PC-3 (cell line): Measurements from ENCODE around the gene GSN. TPM values are rescaled to one million over a fixed set of nuclear protein-coding genes. Genes with fewer than 3 reads are reported as not detected.

Experiments used
- ATAC-seq: fragments of 200-7000 bp; cut with Tn5 transposase; 2 replicates; pipeline ENCODE4 v1.9.1; 2020; ENCODE audit warnings: mild to moderate bottlenecking, moderate library complexity
- Bru-seq: library from RNA; stranded (reverse); fragments of 400-500 nt; gene quantifications from one replicate; lab custom pipeline; 2021; lab: Mats Ljungman, UMichigan
- BruChase-seq, 2 experiments: library from RNA; stranded (reverse); fragments of 400-500 nt; gene quantifications; one replicate each; lab custom pipeline; 2021; lab: Mats Ljungman, UMichigan
- BruUV-seq: library from RNA; stranded (reverse); fragments of 400-500 nt; replicated peaks from 2 replicates; lab custom pipeline; 2021; lab: Mats Ljungman, UMichigan
- CTCF ChIA-PET: fragments of 300-600 bp; sonication (Branson Sonifier 250); formaldehyde crosslinking; loops from one replicate; lab custom pipeline; 2022; ENCODE audit warnings: antibody characterized with exemption; lab: Charles Lee
- POLR2A ChIA-PET: fragments of 300-600 bp; sonication (Branson Sonifier 250); formaldehyde crosslinking; loops from one replicate; lab custom pipeline; 2022; ENCODE audit warnings: antibody characterized with exemption; ENCODE audit not compliant: unreplicated experiment; lab: Charles Lee
- DNase-seq: peaks from one replicate; pipeline ENCODE4 v3.0.0-alpha.2; 2015
- H2AFZ ChIP-seq: fragments of 300-600 bp; sonication (generic); 2 replicates; pipeline ENCODE4 v1.6.0; 2016; ENCODE audit warnings: antibody characterized with exemption, low read length
- H3F3A ChIP-seq: fragments of 300-600 bp; sonication (generic); one replicate; pipeline ENCODE4 v1.6.0; 2017; ENCODE audit warnings: antibody characterized with exemption, low read length, control low read depth, mild to moderate bottlenecking; ENCODE audit not compliant: unreplicated experiment
- H3K27ac ChIP-seq: fragments of 300-600 bp; sonication (generic); 2 replicates; pipeline ENCODE4 v1.5.1; 2016; ENCODE audit warnings: mild to moderate bottlenecking, low read length
- H3K27me3 ChIP-seq: fragments of 300-600 bp; sonication (generic); 2 replicates; pipeline ENCODE4 v1.6.1; 2016; ENCODE audit warnings: low read length, mixed read lengths
- H3K36me3 ChIP-seq: fragments of 300-600 bp; sonication (generic); 2 replicates; pipeline ENCODE4 v1.6.1; 2016; ENCODE audit warnings: low read depth, mixed run types, low read length, mixed read lengths
- H3K4me1 ChIP-seq: fragments of 300-600 bp; sonication (generic); 2 replicates; pipeline ENCODE4 v1.5.1; 2016; ENCODE audit warnings: low read length; ENCODE audit not compliant: insufficient read depth
- H3K4me2 ChIP-seq: fragments of 300-600 bp; sonication (generic); 2 replicates; pipeline ENCODE4 v1.6.0; 2016; ENCODE audit warnings: low read length
- H3K4me3 ChIP-seq: fragments of 300-600 bp; sonication (generic); 2 replicates; pipeline ENCODE4 v1.5.1; 2016; ENCODE audit warnings: mild to moderate bottlenecking, low read length, mixed read lengths
- H3K79me2 ChIP-seq: fragments of 300-600 bp; sonication (generic); 2 replicates; pipeline ENCODE4 v1.6.1; 2017; ENCODE audit warnings: low read length, mixed read lengths
- H3K9ac ChIP-seq: fragments of 300-600 bp; sonication (generic); 2 replicates; pipeline ENCODE4 v1.6.0; 2016; ENCODE audit warnings: mild to moderate bottlenecking, low read length
- H3K9me2 ChIP-seq: fragments of 300-600 bp; sonication (generic); replicated peaks from 2 replicates; pipeline ENCODE4 v1.6.1; 2016; ENCODE audit warnings: mixed run types, low read length, mixed read lengths
- H3K9me3 ChIP-seq: fragments of 300-600 bp; sonication (generic); 2 replicates; pipeline ENCODE4 v1.6.1; 2016; ENCODE audit warnings: low read length, mixed read lengths
- H4K20me1 ChIP-seq: fragments of 300-600 bp; sonication (generic); 2 replicates; pipeline ENCODE4 v1.6.1; 2016; ENCODE audit warnings: low read length, mixed read lengths
- CTCF ChIP-seq: fragments of 300-600 bp; sonication (generic); conservative IDR thresholded peaks from 2 replicates; pipeline ENCODE4 v1.5.1; 2017; ENCODE audit warnings: antibody characterized with exemption, low read depth, mild to moderate bottlenecking, low read length
- EZH2 ChIP-seq: fragments of 300-600 bp; sonication (generic); IDR thresholded peaks from one replicate; pipeline ENCODE4 v1.6.1; 2017; ENCODE audit warnings: antibody characterized with exemption, mild to moderate bottlenecking, low read length; ENCODE audit not compliant: unreplicated experiment
- EZH2phosphoT487 ChIP-seq: fragments of 300-600 bp; sonication (generic); IDR thresholded peaks from 2 replicates; pipeline ENCODE4 v1.6.1; 2018; ENCODE audit warnings: mild to moderate bottlenecking, antibody characterized with exemption, low read length, borderline replicate concordance
- intact Hi-C: fragments of 100-400 bp; cut with micrococcal nuclease; formaldehyde crosslinking; loops from 2 replicates; pipeline ENCODE4 v1.9.0; 2023
- long read RNA-seq: library from polyadenylated mRNA; unstranded; transcript quantifications from one replicate; pipeline ENCODE4 v2.0.0, GENCODE V29; 2021; ENCODE audit not compliant: unreplicated experiment
- total RNA-seq: library from RNA; depleted of rRNA; stranded (reverse); fragments of >200 nt; gene quantifications from 2 replicates; pipeline ENCODE4 v1.2.3, GENCODE V29; 2014; rRNA removed

The GSN gene
- total RNA-seq (36.5 and 40.3 TPM in 2 replicates), Bru-seq, nascent RNA (percentile 54 among the genes with signal in this experiment), BruChase-seq, experiment 1, labeled RNA remaining after a 6-hour chase (percentile 47 among the genes with signal in this experiment), BruChase-seq, experiment 2, labeled RNA remaining after a 2-hour chase (percentile 53 among the genes with signal in this experiment)
- long read RNA-seq, transcript GSN-204 (17 exons, 2,657 nt) = major isoform, 67 of 335 reads
- long read RNA-seq, partial matches to known transcripts = 53 of 335 reads
- long read RNA-seq, other reads (novel, unspliced or antisense) = 214 of 335 reads

GRCh38 chr9:121267689-121268597, at the start of gene GSN:
GSN (plus strand) TSS chr9:121268162; CDS start chr9:121301972, 33,810 bp downstream.
- POLR2A ChIA-PET = interaction anchor here (0.5 to 1.1 kb wide), 3 partner anchors 18 to 66 kb away, joined by 3 to 7 read pairs (median 4); no protein-coding TSS in a partner anchor
- Histone ChIP-seq H3K79me2 (no peaks in the 10 kb centered on the region), H4K20me1 (no peaks in the 10 kb centered on the region), H3K9me2 (no peaks in the 10 kb centered on the region), H2AFZ (peak within 1 kb of the TSS; percentile 83), H3K4me3 (peak within 1 kb of the TSS; percentile 81), H3F3A (no peaks in the 10 kb centered on the region), H3K27me3 (no peaks in the 10 kb centered on the region), H3K4me1 (peaks cover 28% of the 10 kb centered on the region), H3K27ac (no peak within 1 kb of the TSS; the same call in 1 of the 2 replicates), H3K4me2 (peak within 1 kb of the TSS; percentile 97), H3K9me3 (no peaks in the 10 kb centered on the region), H3K9ac (peak within 1 kb of the TSS; percentile 44), H3K36me3 (no peaks in the 10 kb centered on the region)
- BruUV-seq = TSS peak; percentile 46
- TF ChIP-seq EZH2phosphoT487 = no peak
- TF ChIP-seq EZH2 = no peak
- TF ChIP-seq CTCF = no peak
- CTCF ChIA-PET = interaction anchor here (0.6 to 1.0 kb wide), 4 partner anchors 52 to 946 kb away, joined by 3 to 10 read pairs (median 5); no protein-coding TSS in a partner anchor
- ATAC-seq = peak; percentile 81
- intact Hi-C loops = loop anchor here (5.0 kb wide), 1 partner anchor 46 kb away; no protein-coding TSS in a partner anchor
- DNase-seq = peak; percentile 50

- Histone ChIP-seq H3K4me1 (no peaks in the 10 kb centered on the region), H3K36me3 (no peaks in the 10 kb centered on the region), H3K4me3 (no peak overlapping the region), H3K4me2 (no peak overlapping the region), H3K9ac (no peak overlapping the region), H3F3A (no peaks in the 10 kb centered on the region), H2AFZ (no peak overlapping the region), H3K27ac (no peak overlapping the region), H3K9me3 (no peaks in the 10 kb centered on the region), H4K20me1 (no peaks in the 10 kb centered on the region), H3K79me2 (no peaks in the 10 kb centered on the region), H3K27me3 (no peaks in the 10 kb centered on the region), H3K9me2 (no peaks in the 10 kb centered on the region)
- no peak for TF ChIP-seq EZH2
- no peak for TF ChIP-seq CTCF
- TF ChIP-seq EZH2phosphoT487 = no peak
- ChIA-PET POLR2A (no interaction called here), CTCF (no interaction called here)
- DNase-seq (no peak), ATAC-seq (no peak)
- BruUV-seq = no TSS peak
- intact Hi-C loops = no loop called here
These were observed 49.5 kb upstream of the GSN start for GRCh38 chr9:121218357-121219027.
